Calu3 (cell line): ENCODE measurements around the gene MYBPC2. TPM values are rescaled to one million over a fixed set of nuclear protein-coding genes. Genes with fewer than 3 reads are reported as not detected.

Source experiments
- BruUV-seq: library from RNA; stranded (reverse); fragments of 400-500 nt; replicated peaks from 2 replicates; lab custom pipeline; 2021; lab: Mats Ljungman, UMichigan
- CTCF ChIA-PET: fragments of 300-600 bp; sonication (Branson Sonifier 250); formaldehyde crosslinking; loops from one replicate; lab custom pipeline; 2022; ENCODE audit warnings: antibody characterized with exemption; lab: Charles Lee
- DNase-seq: peaks from one replicate; pipeline ENCODE4 v3.0.0; 2022
- H3K27ac Mint-ChIP-seq: one replicate; pipeline ENCODE4 v1.8.0; 2022; ENCODE audit warnings: mixed read lengths; ENCODE audit not compliant: unreplicated experiment
- H3K27me3 Mint-ChIP-seq: one replicate; pipeline ENCODE4 v1.8.0; 2022; ENCODE audit warnings: mixed read lengths; ENCODE audit not compliant: unreplicated experiment
- H3K36me3 Mint-ChIP-seq: one replicate; pipeline ENCODE4 v1.8.0; 2022; ENCODE audit warnings: mild to moderate bottlenecking, moderate library complexity, mixed read lengths; ENCODE audit not compliant: insufficient read depth, unreplicated experiment
- H3K4me1 Mint-ChIP-seq: one replicate; pipeline ENCODE4 v1.8.0; 2022; ENCODE audit warnings: mild to moderate bottlenecking, low read depth, mixed read lengths; ENCODE audit not compliant: unreplicated experiment
- H3K4me3 Mint-ChIP-seq: one replicate; pipeline ENCODE4 v1.8.0; 2022; ENCODE audit warnings: mild to moderate bottlenecking, low read depth, moderate library complexity, mixed read lengths; ENCODE audit not compliant: unreplicated experiment
- H3K9me3 Mint-ChIP-seq: one replicate; pipeline ENCODE4 v1.8.0; 2022; ENCODE audit warnings: low read depth, mixed read lengths; ENCODE audit not compliant: unreplicated experiment
- CTCF ChIP-seq: fragments of 200-600 bp; IDR thresholded peaks from one replicate; pipeline ENCODE4 v1.8.0; 2022; ENCODE audit warnings: antibody characterized with exemption; ENCODE audit not compliant: unreplicated experiment
- intact Hi-C: fragments of 100-400 bp; cut with micrococcal nuclease; formaldehyde crosslinking; loops from one replicate; pipeline ENCODE4 v1.10.0; 2022; ENCODE audit not compliant: unreplicated experiment
- total RNA-seq: library from RNA; stranded (reverse); gene quantifications from 2 replicates; pipeline ENCODE4 v1.2.3, GENCODE V29; 2022

MYBPC2 gene
- total RNA-seq, 1 experiment from 2014 or later: not detected

DNA sequence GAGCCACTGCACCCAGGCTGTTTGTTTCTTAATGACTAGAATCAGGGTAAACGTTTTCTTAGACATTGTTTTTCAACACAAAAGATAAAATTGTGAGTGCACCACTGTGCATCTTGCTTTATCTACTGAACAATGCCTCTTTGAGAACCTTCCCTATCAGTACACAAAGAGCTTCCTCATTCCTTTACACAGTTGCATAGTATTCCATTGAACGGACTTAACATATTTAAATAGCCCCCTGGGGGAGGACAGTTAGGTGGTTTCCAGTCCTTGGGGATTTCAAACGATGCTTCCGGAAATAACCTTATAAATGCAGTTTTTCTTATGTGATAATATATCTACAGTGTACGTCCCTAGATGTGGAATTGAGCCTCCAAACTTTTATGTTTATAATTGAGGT is 39.9 kb upstream of the MYBPC2 start:
- intact Hi-C loops: no loop called here
- Mint-ChIP-seq H3K27ac (no peak overlapping the region), H3K4me1 (no peaks in the 10 kb centered on the region), H3K27me3 (no peaks in the 10 kb centered on the region), H3K9me3 (no peaks in the 10 kb centered on the region), H3K36me3 (peaks cover 1% of the 10 kb centered on the region), H3K4me3 (no peak overlapping the region)
- no peak for TF ChIP-seq CTCF
- CTCF ChIA-PET: no interaction called here
- DNase-seq: no peak
- no TSS peak for BruUV-seq

DNA sequence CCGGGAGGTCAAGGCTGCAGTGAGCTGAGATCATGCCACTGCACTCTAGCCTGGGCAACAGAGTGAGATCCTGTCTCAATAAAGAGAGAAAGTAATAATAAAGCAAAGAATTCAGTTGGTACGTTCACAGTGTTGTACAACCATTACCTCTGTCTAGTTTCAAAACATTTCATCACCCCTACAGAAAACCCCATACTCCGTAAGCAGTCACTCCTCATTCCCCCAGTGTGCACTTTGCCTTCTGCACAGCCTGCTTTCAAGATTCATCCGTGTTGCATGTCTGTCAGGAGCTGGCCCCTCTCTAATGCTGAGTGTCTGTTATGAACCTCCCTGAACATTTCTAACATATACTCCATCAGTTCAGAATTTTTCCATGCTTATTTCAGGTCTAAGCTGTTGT is 39.1 kb upstream of the MYBPC2 start:
- no peak for TF ChIP-seq CTCF
- no peak for DNase-seq
- Mint-ChIP-seq H3K9me3 (no peaks in the 10 kb centered on the region), H3K36me3 (no peaks in the 10 kb centered on the region), H3K27me3 (no peaks in the 10 kb centered on the region), H3K27ac (no peak overlapping the region), H3K4me1 (no peaks in the 10 kb centered on the region), H3K4me3 (no peak overlapping the region)
- CTCF ChIA-PET: interaction anchor here (0.5 kb wide), 1 partner anchor 162 kb away, joined by 6 read pairs; no protein-coding TSS in a partner anchor
- intact Hi-C loops: no loop called here
- no TSS peak for BruUV-seq

DNA sequence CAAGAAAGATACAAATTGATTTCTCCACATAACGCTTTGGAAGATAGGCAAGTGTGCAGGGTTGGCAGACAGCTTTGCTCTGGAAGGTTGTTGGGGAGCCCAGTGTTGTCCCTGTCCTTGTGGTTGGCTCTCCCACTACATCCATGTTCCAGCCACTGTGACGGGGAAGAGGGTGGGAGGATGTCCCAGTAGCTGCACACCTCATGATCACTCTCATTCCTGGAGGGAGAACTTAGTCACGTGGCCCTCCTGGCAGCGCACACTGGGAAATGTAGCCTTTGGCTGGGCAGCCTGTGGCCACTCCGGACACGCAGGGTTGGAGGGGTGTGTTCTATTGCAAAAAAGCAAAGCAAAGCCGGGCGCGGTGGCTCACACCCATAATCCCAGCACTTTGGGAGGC is 38.7 kb upstream of the MYBPC2 start:
- no TSS peak for BruUV-seq
- CTCF ChIA-PET: no interaction called here
- Mint-ChIP-seq H3K4me1 (no peaks in the 10 kb centered on the region), H3K9me3 (no peaks in the 10 kb centered on the region), H3K4me3 (no peak overlapping the region), H3K36me3 (no peaks in the 10 kb centered on the region), H3K27me3 (no peaks in the 10 kb centered on the region), H3K27ac (no peak overlapping the region)
- intact Hi-C loops: no loop called here
- DNase-seq: no peak
- TF ChIP-seq CTCF: no peak

- no peak overlapping the region for H3K4me3 Mint-ChIP-seq
- CTCF ChIA-PET: interaction anchor here (0.7 kb wide), 1 partner anchor 17 kb away, joined by 3 read pairs; no protein-coding TSS in a partner anchor
- BruUV-seq: no TSS peak
- intact Hi-C loops: no loop called here
- no peaks in the 10 kb centered on the region for H3K9me3 Mint-ChIP-seq
- TF ChIP-seq CTCF: no peak
- H3K4me1 Mint-ChIP-seq: no peaks in the 10 kb centered on the region
- H3K27me3 Mint-ChIP-seq: no peaks in the 10 kb centered on the region
- H3K27ac Mint-ChIP-seq: no peak overlapping the region
- peaks cover 14% of the 10 kb centered on the region for H3K36me3 Mint-ChIP-seq
- DNase-seq: no peak
Observed at GRCh38 chr19:50398675-50399367, 33.9 kb upstream of the MYBPC2 start.
